Right lobe of liver (tissue), 6 donors: ENCODE data around the gene GNB1L. TPM values are rescaled to one million over a fixed set of nuclear protein-coding genes. Genes with fewer than 3 reads are reported as not detected.

Experiments used
- ATAC-seq, 4 donors: fragments of 200-7000 bp; cut with Tn5 transposase; one replicate each; pipeline ENCODE4 v1.9.1; 2020; ENCODE audit warnings: mild to moderate bottlenecking in 4 of 4, moderate library complexity in 4 of 4
- DNase-seq, 3 donors: peaks; one replicate each; pipeline ENCODE4 v3.0.0-alpha.2; 2020
- H3K27ac ChIP-seq, 3 donors: fragments of 200-600 bp; one replicate each; pipeline ENCODE4 v1.8.0; 2022
- H3K27me3 ChIP-seq, 2 donors: fragments of 200-600 bp; one replicate each; pipeline ENCODE4 v1.8.0; 2022
- H3K36me3 ChIP-seq, 4 donors: fragments of 200-600 bp; sonication (generic) in 1 of 4; one replicate each; pipeline versions ENCODE4 v1.5.1 to v1.8.0; 2017 to 2022; ENCODE audit warnings: control low read depth in 1 of 4
- H3K4me1 ChIP-seq, 4 donors: fragments of 200-600 bp; sonication (generic) in 1 of 4; one replicate each; pipeline versions ENCODE4 v1.5.1 to v1.8.0; 2017 to 2022; ENCODE audit warnings: control low read depth in 1 of 4
- H3K4me3 ChIP-seq, 3 donors: fragments of 200-600 bp; one replicate each; pipeline ENCODE4 v1.8.0; 2022
- H3K9me3 ChIP-seq, 4 donors: fragments of 200-600 bp; sonication (generic) in 1 of 4; one replicate each; pipeline versions ENCODE4 v1.5.1 to v1.8.0; 2017 to 2022; ENCODE audit warnings: control low read depth in 1 of 4
- POLR2A ChIP-seq: fragments of 450-650 bp; IDR thresholded peaks from one replicate; pipeline ENCODE4 v1.6.1; 2017; ENCODE audit warnings: antibody characterized with exemption, mild to moderate bottlenecking
- WGBS: methylation state at CpG from one replicate; pipeline ENCODE4 v1.1.6; 2018; ENCODE audit warnings: low coverage, low lambda C conversion rate; ENCODE audit not compliant: insufficient coverage; ENCODE audit errors: missing lambda C conversion rate; 5-methylcytosine and 5-hydroxymethylcytosine counted together
- intact Hi-C, 2 donors: fragments of 100-400 bp; cut with DNase I; formaldehyde crosslinking; loops; one replicate each; pipeline versions ENCODE4 v1.11.2 to v1.14.1; 2022
- total RNA-seq, 6 experiments: library from RNA; depleted of rRNA in 2 of 6; stranded (reverse); fragments of >200 nt in 2 of 6; fragmentation: NEBNext Ultra II Directional in 3 of 6; extraction: Animal tissue kit (Norgen Biotek cat#: 25700) in 3 of 6; gene quantifications; one replicate each; pipeline versions ENCODE4 v1.1.0 to v1.2.4, GENCODE V29; 2016 to 2023
- TF ChIP-seq, protein P1 (sequence below), 4 donors: fragments of 200-600 bp in 3 of 4; fragments of 450-650 bp in 1 of 4; IDR thresholded peaks; one replicate each; pipeline versions ENCODE4 v1.5.1 to v1.8.0; 2016 to 2022; ENCODE audit warnings: antibody characterized with exemption in 4 of 4, mild to moderate bottlenecking in 2 of 4
- donor health status: DM: no; HTN: yes; CAD: no.
- donor health status: DM: no; HTN: no; CAD: no.
- donor health status: DM: no; HTN: no; CAD: no.
- donor health status: DM: no; HTN: yes; CAD: no.
- donor health status: DM: no; HTN: yes; CAD: no.

GNB1L gene
- total RNA-seq, 6 experiments from 2014 or later: 1.4 to 3.2 (median 2.7) TPM

- no peak for TF ChIP-seq POLR2A
- TF ChIP-seq, protein P1, sequence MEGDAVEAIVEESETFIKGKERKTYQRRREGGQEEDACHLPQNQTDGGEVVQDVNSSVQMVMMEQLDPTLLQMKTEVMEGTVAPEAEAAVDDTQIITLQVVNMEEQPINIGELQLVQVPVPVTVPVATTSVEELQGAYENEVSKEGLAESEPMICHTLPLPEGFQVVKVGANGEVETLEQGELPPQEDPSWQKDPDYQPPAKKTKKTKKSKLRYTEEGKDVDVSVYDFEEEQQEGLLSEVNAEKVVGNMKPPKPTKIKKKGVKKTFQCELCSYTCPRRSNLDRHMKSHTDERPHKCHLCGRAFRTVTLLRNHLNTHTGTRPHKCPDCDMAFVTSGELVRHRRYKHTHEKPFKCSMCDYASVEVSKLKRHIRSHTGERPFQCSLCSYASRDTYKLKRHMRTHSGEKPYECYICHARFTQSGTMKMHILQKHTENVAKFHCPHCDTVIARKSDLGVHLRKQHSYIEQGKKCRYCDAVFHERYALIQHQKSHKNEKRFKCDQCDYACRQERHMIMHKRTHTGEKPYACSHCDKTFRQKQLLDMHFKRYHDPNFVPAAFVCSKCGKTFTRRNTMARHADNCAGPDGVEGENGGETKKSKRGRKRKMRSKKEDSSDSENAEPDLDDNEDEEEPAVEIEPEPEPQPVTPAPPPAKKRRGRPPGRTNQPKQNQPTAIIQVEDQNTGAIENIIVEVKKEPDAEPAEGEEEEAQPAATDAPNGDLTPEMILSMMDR (IDR thresholded peaks at IDR 0.05): no peak
- no peaks in the 10 kb centered on the region for H3K36me3 ChIP-seq
- H3K4me3 ChIP-seq: no peak overlapping the region
- intact Hi-C loops: loop anchor here (5.0 to 10.0 kb wide), 3 partner anchors 91 to 143 kb away; no protein-coding TSS in a partner anchor
- DNase-seq (no peak), ATAC-seq (no peak)
- peaks cover 0 to 4% (median 0%) of the 10 kb centered on the region in 4 donors for H3K4me1 ChIP-seq
- WGBS: 65% methylated on average over 4 of the region's 14 CpGs
- H3K9me3 ChIP-seq: no peaks in the 10 kb centered on the region
- no peak overlapping the region for H3K27ac ChIP-seq
- H3K27me3 ChIP-seq: peaks cover 0 to 12% of the 10 kb centered on the region in 2 donors
Observed at GRCh38 chr22:19753996-19754700, 100.5 kb downstream of the GNB1L start.

- intact Hi-C loops: loop anchor here (5.0 to 10.0 kb wide), 3 partner anchors 92 to 144 kb away; no protein-coding TSS in a partner anchor
- ATAC-seq: no peak
- Histone ChIP-seq H3K27me3 (peaks cover 0 to 12% of the 10 kb centered on the region in 2 donors), H3K36me3 (no peaks in the 10 kb centered on the region), H3K27ac (no peak overlapping the region), H3K4me1 (peaks cover 0 to 4% (median 0%) of the 10 kb centered on the region in 4 donors), H3K4me3 (no peak overlapping the region), H3K9me3 (no peaks in the 10 kb centered on the region)
- TF ChIP-seq POLR2A: no peak
- TF ChIP-seq, protein P1 (IDR thresholded peaks at IDR 0.05): no peak
- WGBS: 75% methylated on average over 1 of the region's 10 CpGs
- DNase-seq: no peak
Observed at GRCh38 chr22:19753090-19753842, 101.4 kb downstream of the GNB1L start.

GRCh38 chr22:19751497-19752245, 103.0 kb downstream of the GNB1L start:
- ATAC-seq (no peak), DNase-seq (no peak)
- WGBS: no CpG with 5 or more reads among the region's 14 CpGs
- H3K4me1 ChIP-seq: no peaks in the 10 kb centered on the region
- intact Hi-C loops: loop anchor here (5.0 to 10.0 kb wide), 3 partner anchors 93 to 146 kb away; no protein-coding TSS in a partner anchor
- H3K9me3 ChIP-seq: no peaks in the 10 kb centered on the region
- no peaks in the 10 kb centered on the region for H3K36me3 ChIP-seq
- H3K4me3 ChIP-seq: no peak overlapping the region
- no peak for TF ChIP-seq POLR2A
- TF ChIP-seq, protein P1 (IDR thresholded peaks at IDR 0.05): no peak
- H3K27ac ChIP-seq: no peak overlapping the region
- H3K27me3 ChIP-seq: peaks cover 0 to 12% of the 10 kb centered on the region in 2 donors
